Measurements from ENCODE around the gene CLINT1. TPM values are rescaled to one million over a fixed set of nuclear protein-coding genes. Genes with fewer than 3 reads are reported as not detected.
"Not testable (repeated sequence)": the region's sequence is repeated elsewhere in the genome, so short reads cannot be mapped to it uniquely, and the experiment has no call there.

Gene CLINT1
- total RNA-seq, 1 donor from 2014 or later = 85.2 TPM

- no peak overlapping the region for H3K4me3 ChIP-seq (ENCODE audit: low read depth, low read length)
- TF ChIP-seq CTCF (IDR thresholded peaks at IDR 0.05; ENCODE audit: insufficient read depth, low read length, poor library complexity, severe bottlenecking) = no peak
- no peaks in the 10 kb centered on the region for H3K36me3 ChIP-seq (ENCODE audit: control insufficient read depth, insufficient read depth, low read length)
These were observed 2.2 kb upstream of the CLINT1 start for GRCh38 chr5:157860898-157861890.

GRCh38 chr5:157859227-157859575 lies 256 bp upstream of the CLINT1 start:
- TF ChIP-seq CTCF (IDR thresholded peaks at IDR 0.05; ENCODE audit: insufficient read depth, low read length, poor library complexity, severe bottlenecking) = no peak
- H3K27me3 ChIP-seq (ENCODE audit: control insufficient read depth, insufficient read depth, low read length) = no peaks in the 10 kb centered on the region
- no peaks in the 10 kb centered on the region for H3K36me3 ChIP-seq (ENCODE audit: control insufficient read depth, insufficient read depth, low read length)
- no peak for DNase-seq (ENCODE audit: low read depth)
- H3K4me3 ChIP-seq (ENCODE audit: low read depth, low read length) = peak overlapping the region; percentile 86

More at GRCh38 chr5:157860898-157861890, 2.2 kb upstream of the CLINT1 start:
- H3K27me3 ChIP-seq (ENCODE audit: control insufficient read depth, insufficient read depth, low read length) = no peaks in the 10 kb centered on the region
- no peak for DNase-seq (ENCODE audit: low read depth)

- Histone ChIP-seq H3K36me3 (ENCODE audit: control insufficient read depth, insufficient read depth, low read length) (no peaks in the 10 kb centered on the region), H3K27me3 (ENCODE audit: control insufficient read depth, insufficient read depth, low read length) (no peaks in the 10 kb centered on the region), H3K4me3 (ENCODE audit: low read depth, low read length) (peak overlapping the region; percentile 86)
- DNase-seq (ENCODE audit: low read depth) = no peak
- no peak for TF ChIP-seq CTCF (IDR thresholded peaks at IDR 0.05; ENCODE audit: insufficient read depth, low read length, poor library complexity, severe bottlenecking)
These were observed 974 bp downstream of the CLINT1 start for GRCh38 chr5:157857816-157858526.

- TF ChIP-seq CTCF (IDR thresholded peaks at IDR 0.05; ENCODE audit: insufficient read depth, low read length, poor library complexity, severe bottlenecking) = peak; percentile 66
- no peaks in the 10 kb centered on the region for H3K27me3 ChIP-seq (ENCODE audit: control insufficient read depth, insufficient read depth, low read length)
These were observed 3.4 kb downstream of the CLINT1 start for GRCh38 chr5:157855404-157855994.

GRCh38 chr5:157853365-157853764 lies 5.6 kb downstream of the CLINT1 start:
- H3K4me3 ChIP-seq (ENCODE audit: low read depth, low read length); DNase-seq (ENCODE audit: low read depth); H3K27me3 ChIP-seq (ENCODE audit: control insufficient read depth, insufficient read depth, low read length); H3K36me3 ChIP-seq (ENCODE audit: control insufficient read depth, insufficient read depth, low read length): not testable (repeated sequence)

More at GRCh38 chr5:157855404-157855994, 3.4 kb downstream of the CLINT1 start:
- no peaks in the 10 kb centered on the region for H3K36me3 ChIP-seq (ENCODE audit: control insufficient read depth, insufficient read depth, low read length)
- peak; percentile 28 for DNase-seq (ENCODE audit: low read depth)
- H3K4me3 ChIP-seq (ENCODE audit: low read depth, low read length) = no peak overlapping the region
